HG03280 (cell line): Measurements from ENCODE around the gene GNG12.

ENCODE experiments used
- ATAC-seq: cut with Tn5 transposase; IDR thresholded peaks from one replicate; pipeline ENCODE4 v1.9.1; 2021; ENCODE audit warnings: mild to moderate bottlenecking, moderate library complexity; ENCODE audit not compliant: unreplicated experiment

The GNG12 gene

DNA sequence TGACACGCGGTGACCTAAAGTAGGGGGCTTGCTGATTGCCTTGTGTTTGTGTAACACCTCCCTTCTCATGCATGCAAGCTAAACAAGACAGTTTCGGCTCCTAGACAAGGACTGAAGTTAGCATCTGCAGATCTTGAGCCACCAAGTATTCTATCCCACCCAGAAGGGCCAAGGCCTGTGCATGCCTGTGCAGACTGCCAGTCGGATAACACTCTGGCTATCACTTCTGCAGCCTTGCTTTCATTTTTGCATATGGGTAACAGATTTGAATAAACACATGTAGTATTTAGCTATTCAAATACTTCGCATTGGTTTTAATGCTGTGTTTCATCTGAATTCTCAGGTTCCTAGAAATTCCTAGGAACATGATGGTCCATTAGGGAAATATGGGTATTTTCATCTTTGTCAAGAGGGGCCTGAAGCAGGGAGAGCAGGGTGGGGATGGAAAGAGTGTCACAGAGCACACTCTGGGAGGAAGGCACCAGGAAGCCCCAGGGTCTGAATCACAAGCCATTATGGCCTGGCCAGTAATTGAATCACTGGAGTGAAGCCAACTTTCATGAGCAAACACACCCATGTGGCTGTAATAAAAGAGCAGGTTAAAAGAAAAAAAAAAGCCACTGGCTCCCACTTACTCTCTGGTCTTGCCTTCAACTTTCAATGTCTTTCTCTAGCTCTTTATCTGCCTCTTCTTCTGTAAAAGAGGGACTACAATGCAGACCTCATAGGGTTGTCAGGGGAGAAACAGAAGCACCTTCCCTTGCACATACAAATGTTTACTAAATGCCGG lies 120.0 kb downstream of the GNG12 start:
- no peak for ATAC-seq

DNA sequence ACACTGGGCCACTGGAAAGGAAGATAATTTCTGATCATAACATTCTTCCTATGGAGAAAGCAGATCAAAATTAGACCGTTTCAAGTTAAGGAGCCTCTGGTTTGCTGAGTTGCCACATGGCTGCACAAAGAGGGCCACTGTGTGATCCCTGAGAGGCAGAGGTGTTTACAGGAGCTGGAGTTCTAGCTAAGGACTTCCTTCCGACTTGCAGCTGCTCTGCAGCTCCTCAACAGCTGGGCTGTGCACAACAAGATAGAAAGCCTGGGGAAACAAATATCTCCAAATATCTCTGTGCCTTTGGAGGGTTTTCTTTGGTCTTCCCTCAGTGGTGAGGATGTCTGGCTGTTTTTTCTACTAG lies 121.4 kb downstream of the GNG12 start:
- ATAC-seq = no peak

DNA sequence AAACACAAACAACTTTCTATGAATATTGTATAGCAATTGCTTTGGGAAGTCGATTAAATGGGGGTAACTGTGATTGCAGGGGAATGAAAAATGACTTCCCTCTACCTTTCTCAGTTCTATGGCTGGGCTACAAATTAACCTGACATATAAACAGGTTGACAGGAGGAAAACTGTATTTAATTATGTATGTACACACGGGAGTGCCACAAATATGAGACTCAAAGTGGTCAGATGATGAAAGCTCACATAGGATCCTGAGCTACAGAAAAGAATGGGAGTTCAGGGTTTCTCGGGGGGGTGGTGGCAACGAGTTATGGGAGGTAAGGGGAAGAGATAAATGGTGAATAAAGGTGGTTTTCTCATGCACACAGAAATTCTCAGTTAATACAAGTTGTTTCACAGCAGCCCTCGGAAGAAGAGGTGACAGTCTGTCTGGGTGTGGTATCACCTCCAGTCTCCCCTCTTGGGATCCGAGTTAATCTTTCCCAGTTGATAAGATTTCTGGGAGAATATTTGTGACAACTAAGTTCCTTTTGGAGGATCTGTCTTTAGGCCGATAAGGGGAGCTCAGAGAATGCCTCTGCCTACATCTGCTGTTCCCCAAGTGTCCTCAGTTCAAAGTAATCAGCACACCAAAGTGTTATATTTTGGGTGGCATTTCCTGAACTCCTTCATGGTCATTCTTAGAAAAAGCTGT lies 122.0 kb downstream of the GNG12 start:
- ATAC-seq = no peak

DNA sequence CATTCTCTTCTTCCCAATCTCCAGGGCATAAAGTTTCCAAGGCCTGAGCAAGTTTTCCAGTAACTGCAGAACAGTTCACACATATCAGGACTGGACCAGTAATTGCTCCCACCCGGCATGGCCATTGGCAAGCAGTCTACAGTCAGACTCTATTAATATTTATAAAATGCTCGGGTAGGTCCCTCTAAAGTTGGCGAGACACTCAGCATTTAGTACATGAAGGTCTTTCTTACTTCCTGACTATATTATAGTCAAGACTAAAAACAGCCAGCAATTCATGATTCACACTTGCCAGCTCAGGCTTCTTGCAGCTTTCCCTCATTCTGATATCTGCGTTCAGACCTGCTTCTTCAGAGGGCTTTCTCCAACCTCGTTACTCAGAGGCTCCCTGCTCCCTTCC lies 122.8 kb downstream of the GNG12 start:
- no peak for ATAC-seq

DNA sequence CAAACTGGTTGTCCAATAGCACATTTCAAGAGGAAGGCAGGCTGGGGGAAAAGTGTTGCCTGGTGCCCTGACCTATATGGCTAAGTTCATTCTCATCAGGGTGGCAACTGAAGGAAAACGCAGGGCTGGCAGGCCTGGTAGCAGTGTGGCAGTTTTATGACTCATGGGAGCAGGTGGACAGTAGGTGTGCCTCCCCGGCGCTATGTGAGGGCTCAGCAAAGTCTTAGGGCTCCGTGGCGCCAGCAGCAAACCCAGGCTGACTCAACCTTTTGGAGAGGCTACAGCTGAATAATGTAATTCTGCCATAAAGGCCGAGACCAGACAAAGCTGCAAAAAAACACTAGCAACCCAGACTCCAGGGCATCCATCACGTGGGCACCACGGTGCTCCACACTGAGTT lies 124.7 kb downstream of the GNG12 start:
- no peak for ATAC-seq

DNA sequence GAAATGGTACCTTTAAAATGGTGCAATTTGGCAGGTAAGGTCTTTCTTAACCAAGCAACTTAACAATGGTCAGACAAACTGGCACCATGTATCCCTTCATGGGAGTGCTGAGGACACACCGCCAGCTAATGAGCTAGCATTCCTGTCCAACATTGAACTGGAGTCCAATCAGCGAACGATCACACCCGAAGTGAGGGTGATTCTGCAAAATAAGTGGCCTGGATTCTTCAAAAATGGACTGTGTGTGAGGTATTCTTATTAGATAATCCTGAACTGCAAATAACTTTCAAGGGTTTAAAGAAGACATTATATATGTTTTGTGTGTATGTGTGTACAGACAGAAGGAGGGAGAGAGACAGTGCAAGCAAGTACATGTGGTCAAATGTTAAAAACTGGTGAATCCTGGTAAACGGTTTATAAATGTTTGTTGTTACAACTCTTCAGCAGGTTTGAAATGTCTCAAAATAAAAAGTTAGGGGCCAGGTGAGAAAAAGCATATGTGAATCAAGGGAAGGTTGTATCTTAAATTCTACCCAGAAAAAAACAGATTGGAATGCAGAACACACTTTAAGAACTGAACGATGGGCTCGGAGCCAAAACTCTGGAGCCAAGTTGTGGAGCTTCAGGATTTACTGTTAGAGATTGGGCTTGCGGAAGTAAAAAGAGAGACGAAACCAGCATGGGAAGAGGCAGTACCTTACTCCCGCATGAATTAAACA lies 127.4 kb downstream of the GNG12 start:
- no peak for ATAC-seq

DNA sequence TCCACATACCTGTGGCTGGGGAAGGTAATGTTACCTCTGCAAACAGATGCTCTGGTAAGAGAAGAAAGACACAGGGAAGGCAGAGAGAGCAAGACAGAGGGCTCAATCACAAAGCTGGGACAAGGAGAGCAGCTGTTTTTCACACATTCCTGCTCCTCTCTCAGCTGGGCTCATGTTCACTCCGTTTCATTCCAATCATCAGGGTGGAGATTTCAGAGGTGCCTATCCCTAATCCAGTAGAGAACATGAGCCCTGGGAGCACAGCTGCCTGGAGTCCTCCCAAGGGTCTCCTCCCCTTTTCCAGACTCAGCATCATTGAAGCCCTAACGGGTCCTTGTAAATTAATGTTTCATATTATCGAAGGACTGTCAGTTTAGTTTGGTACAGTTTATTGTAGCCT lies 128.9 kb downstream of the GNG12 start:
- ATAC-seq = no peak

DNA sequence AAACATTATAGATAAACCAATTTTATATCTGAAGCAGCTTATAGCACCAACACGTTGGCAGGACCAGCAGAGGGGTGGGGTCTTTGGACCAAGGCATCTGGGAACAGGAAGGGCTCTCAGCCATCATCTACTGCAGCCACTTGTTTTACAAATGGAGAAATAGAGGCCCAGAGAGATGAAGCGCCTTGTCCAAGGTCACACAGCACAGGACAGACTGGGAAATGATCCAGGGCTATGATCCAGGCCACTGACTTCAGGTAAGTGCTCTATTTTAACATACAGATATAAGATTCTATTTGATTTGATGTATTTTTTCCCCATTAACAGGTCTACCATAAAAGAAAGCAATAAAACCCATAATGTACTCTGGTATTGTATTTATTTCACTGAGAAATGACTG lies 131.4 kb downstream of the GNG12 start:
- ATAC-seq = no peak

DNA sequence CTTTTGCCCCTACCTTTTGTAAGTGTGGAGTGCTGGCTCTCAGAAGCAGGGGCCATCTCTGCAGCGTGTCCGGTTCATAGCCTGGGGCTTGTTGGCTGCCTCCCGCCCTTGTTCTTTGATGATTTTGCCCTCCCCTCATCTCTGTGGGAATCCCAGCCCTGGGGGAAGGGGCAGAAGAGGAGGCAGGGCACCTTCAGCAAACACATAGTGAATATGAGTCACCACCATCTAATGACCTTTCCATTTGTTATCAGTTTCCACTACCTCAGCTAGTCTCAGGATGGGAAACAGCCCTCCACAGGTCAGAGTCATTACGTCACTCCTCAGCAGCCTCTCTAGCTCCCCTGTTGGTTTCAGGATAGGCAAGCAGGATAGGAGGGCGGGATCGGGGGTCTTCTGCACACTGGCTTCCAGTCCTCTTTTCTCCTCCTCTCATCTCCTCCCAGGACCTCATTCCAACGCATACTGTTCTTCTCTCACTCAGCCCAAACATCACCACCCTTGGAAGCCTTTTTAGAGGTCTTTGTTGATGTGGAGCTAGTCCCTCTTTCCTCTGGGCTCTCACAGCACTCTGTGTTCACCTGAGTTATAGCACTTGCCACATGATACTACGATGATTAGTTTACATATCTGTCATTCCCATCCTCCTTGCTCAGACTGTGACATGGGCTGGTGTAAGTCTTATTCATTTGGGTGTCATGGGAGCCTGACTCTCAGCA lies 132.4 kb downstream of the GNG12 start:
- no peak for ATAC-seq

DNA sequence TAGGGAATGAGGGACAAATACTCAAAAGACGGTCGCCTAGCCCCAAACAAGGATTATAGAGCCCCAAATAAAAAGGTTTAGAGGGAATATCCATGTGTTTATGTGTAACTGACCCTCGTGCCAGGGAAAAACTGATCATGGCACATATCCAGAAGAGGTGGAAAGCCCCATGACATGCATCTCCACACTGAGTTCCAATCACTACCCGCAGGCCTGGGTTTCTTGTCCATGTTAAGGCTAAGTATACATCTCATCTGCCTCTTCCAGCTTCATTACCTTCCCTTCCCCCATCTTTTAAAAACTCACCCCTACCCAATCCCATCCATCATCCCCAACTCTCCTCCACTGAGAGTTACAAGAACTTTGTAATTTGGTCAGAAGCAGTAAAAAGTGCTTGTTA lies 133.0 kb downstream of the GNG12 start:
- no peak for ATAC-seq

DNA sequence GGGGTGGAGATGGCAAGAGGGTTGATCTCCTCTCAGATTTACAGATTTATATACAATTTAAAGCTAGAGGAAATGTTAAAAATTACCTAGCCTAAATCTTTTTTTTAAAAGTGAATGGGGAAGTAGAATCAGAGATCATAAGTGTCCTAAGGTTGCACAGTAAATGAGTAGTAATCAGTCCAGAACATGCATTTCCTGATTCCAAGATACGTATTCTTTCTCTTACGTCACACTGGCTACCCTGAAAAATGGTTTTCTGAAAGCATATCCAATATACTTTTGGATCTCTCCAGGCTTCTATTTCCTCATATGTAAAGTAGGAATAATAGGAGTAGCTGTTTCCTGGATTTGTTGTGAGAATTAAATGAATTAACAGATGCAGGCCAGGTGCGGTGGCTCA lies 136.6 kb downstream of the GNG12 start:
- no peak for ATAC-seq

DNA sequence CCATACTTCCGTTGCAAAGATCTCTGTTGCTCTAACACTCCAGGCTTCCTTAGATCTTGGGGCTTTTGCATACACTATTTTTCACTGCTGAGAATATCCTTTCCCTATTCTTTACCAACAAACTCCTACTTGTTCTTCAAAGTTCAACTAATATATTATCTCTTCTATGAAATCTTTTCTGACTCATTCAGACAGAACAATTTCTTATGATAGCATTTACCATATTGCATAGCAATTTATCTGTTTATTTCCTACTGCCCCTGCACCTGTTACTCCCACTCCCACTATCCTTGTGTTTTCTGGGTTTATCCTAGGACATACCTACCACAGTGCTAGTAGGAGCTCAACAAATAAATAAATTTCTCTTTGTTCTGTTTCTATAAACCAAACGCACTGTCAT lies 137.3 kb downstream of the GNG12 start:
- ATAC-seq = no peak

DNA sequence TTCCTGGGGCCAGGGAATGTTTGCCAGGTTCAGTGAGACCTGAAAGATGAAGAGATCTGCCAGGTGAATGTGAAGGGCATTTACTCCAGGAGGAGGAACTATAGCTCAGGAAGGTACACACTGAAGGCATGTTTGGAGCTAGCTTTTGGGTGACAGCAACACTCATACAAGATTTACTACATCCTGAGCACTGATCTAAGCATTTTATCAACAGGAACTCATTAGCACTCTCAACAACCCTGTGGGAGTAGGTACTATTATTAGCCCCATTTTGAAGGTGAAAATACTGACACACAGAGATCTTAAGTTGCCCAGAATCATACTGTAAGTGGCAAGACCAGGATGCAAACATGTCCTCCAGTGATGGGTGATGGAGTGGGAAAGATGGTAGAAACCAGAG lies 141.6 kb downstream of the GNG12 start:
- no peak for ATAC-seq

DNA sequence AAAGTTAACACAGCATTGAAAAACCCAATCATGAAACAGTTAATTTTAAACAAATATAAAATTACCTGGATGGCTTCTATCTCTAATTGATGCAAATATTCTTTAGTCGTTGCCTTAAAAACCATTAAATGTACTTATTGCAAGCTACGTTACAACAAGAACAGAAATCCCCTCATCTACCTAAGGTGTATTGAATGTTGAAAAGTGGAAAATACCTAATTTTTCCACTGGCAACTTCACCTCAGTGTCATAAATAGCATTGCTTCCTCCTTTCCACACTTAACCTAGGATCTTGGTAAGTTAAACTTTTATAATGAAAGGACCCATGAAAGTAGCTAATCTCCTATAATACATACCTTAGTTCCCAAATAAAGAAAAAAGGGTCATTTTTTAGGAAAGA lies 142.9 kb downstream of the GNG12 start:
- ATAC-seq = no peak

DNA sequence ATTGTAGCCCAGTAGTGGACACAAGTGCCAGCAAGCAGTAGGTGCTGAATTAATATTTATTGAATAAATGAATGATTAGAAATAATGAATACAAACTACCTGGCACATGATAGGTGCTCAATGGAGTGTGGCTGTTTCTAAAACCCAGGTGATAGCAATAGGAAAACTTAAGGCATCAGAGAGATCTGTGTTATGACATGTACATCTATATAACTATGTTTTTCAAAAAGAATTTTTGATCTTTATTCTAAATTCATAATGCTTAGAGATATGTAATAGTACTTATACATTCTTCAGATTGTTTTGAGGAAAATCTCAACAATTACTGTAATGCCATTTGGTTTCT lies 143.3 kb downstream of the GNG12 start:
- ATAC-seq = no peak

DNA sequence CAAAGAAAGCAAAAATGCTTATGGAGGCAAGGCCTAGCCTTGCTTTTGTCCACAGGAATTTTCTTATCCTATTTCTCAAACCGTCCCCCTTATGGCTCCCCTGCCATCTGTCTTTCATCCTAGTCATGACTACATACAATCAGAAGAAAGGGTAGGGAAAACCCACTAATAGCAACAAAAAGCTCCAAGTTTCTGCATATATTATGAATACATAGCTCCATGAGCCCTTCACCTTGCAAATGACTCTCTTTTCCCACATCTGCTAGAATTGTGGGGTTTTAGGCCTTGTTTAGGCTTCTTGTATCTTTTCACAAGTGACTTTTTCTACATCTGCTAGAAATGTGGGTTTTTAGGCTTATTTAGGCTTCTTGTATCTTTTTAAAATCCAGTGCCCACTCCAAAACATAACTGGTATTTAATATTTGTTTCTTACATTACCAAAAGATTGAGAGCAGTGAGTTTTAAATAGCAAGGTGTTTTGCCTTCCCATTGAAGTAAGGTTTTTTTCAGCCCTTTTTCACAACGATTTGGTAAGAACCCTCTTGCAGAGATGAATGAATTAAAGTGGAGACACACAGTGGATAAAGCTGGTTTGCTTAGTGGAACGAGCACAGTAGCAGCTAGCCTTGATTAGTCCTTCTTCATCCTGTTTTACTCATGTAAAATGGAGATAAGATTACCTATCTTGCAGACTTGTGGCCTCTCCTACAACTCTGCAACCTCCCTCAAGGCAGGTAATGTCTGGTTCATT lies 143.8 kb downstream of the GNG12 start:
- no peak for ATAC-seq

DNA sequence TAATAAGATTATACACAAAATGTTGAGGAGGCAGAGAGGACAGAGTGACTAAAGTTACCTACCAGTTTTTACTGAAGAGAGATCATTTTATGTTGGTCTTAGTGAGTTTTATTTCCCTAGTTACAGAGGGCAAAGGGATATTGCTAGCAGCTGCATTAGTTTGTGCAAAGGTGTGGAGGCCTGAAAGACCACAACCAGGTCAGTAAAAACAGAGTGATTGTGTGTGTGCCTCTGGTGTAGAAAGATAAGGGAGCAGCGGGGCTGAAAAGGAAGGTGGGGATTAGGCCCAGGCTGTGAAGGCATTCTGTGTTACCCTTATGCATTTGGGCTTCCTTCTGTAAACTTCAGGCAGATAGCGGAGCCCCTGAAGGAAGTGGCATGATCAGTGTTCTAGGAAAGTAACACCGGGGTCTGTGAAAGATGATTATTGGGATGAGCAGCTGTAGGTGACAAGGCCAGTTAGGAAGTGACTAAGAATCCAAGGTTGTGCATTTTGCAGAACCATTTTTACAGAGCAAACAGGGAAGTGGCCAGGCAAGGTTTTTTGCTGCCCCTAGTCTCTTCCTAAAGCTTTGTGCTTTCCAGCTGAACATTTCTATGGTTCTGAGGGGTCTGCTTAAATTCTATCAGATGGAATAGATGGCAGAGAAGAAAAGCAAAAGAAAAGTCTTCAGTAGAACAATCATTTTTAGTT lies 144.6 kb downstream of the GNG12 start:
- no peak for ATAC-seq

DNA sequence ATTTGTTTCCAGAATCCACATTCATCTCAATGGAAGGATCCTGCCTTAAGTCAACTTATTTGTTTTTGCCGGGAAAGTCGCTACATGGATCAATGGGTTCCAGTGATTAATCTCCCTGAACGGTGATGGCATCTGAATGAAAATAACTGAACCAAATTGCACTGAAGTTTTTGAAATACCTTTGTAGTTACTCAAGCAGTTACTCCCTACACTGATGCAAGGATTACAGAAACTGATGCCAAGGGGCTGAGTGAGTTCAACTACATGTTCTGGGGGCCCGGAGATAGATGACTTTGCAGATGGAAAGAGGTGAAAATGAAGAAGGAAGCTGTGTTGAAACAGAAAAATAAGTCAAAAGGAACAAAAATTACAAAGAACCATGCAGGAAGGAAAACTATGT lies 145.6 kb downstream of the GNG12 start:
- ATAC-seq = no peak

DNA sequence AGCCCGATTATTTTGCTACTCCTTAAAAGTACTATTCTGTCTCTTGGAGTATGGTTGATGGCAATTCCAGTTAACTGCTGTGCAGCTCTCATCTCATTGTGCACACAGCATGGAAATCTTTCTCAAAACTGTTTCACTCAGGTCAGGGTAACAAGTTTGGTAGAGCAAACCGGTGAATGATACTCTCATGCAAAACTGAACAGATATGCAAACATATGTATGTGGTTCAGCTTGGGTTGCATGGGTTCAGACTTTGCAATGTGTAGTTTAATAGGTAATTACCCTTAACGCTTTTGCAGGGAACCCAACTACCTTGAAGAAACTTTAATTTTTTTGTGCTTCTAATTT lies 146.1 kb downstream of the GNG12 start:
- ATAC-seq = no peak
